Colon (tissue), 2 donors: ENCODE measurements around the gene LMAN2.
"Not testable (repeated sequence)": the region's sequence is repeated elsewhere in the genome, so short reads cannot be mapped to it uniquely, and the experiment has no call there.

ENCODE experiments used
- FAIRE-seq: peaks from 2 replicates; lab custom pipeline; 2012; peaks lifted over from hg19 to GRCh38; lab: Jason Lieb, UNC
- donor health status: control.
- donor health status: control.

The LMAN2 gene

GRCh38 chr5:177346820-177347219 lies 4.6 kb downstream of the LMAN2 start:
- no peak for FAIRE-seq

- FAIRE-seq, result no peak
Observed at GRCh38 chr5:177344891-177345290, 6.6 kb downstream of the LMAN2 start.

GRCh38 chr5:177343777-177344176 lies 7.7 kb downstream of the LMAN2 start:
- FAIRE-seq, result no peak

- FAIRE-seq, result not testable (repeated sequence)
Observed at GRCh38 chr5:177343000-177343399, 8.5 kb downstream of the LMAN2 start.

GRCh38 chr5:177339107-177339638 lies 12.3 kb downstream of the LMAN2 start:
- FAIRE-seq, result no peak

GRCh38 chr5:177338251-177339106 lies 13.0 kb downstream of the LMAN2 start:
- no peak for FAIRE-seq

- FAIRE-seq, result no peak
Observed at GRCh38 chr5:177336603-177337494, 14.6 kb downstream of the LMAN2 start.

- FAIRE-seq, result no peak
Observed at GRCh38 chr5:177336112-177336511, 15.4 kb downstream of the LMAN2 start.

GRCh38 chr5:177335701-177336065 lies 15.8 kb downstream of the LMAN2 start:
- no peak for FAIRE-seq

- FAIRE-seq, result no peak
Observed at GRCh38 chr5:177334781-177335700, 16.4 kb downstream of the LMAN2 start.

GRCh38 chr5:177334155-177334551 lies 17.3 kb downstream of the LMAN2 start:
- no peak for FAIRE-seq

- no peak for FAIRE-seq
Observed at GRCh38 chr5:177333420-177334154, 17.9 kb downstream of the LMAN2 start.

GRCh38 chr5:177332896-177333260 lies 18.6 kb downstream of the LMAN2 start:
- no peak for FAIRE-seq

GRCh38 chr5:177332031-177332895 lies 19.2 kb downstream of the LMAN2 start:
- FAIRE-seq, result no peak

- FAIRE-seq, result no peak
Observed at GRCh38 chr5:177330991-177331842, 20.3 kb downstream of the LMAN2 start.

GRCh38 chr5:177329883-177330282 lies 21.6 kb downstream of the LMAN2 start:
- no peak for FAIRE-seq

- FAIRE-seq, result no peak
Observed at GRCh38 chr5:177328545-177329231, 22.8 kb downstream of the LMAN2 start.
